GM18951 (cell line): ENCODE measurements around the gene RIBC2.
"Not testable (repeated sequence)": the region's sequence is repeated elsewhere in the genome, so short reads cannot be mapped to it uniquely, and the experiment has no call there.

ENCODE experiments used
- POLR2A ChIP-seq: IDR thresholded peaks from 4 replicates; pipeline ENCODE4 v1.6.1; 2011; ENCODE audit warnings: mild to moderate bottlenecking; ENCODE audit not compliant: insufficient read length, insufficient read depth; ENCODE audit errors: extremely low read depth
- in situ Hi-C: fragments of 300-500 bp; cut with MboI; formaldehyde crosslinking; loops from one replicate; pipeline ENCODE4 v1.12.0; 2022; ENCODE audit warnings: low sequenced_read_pairs, mixed read lengths, inconsistent platforms; ENCODE audit not compliant: unreplicated experiment

The RIBC2 gene

DNA sequence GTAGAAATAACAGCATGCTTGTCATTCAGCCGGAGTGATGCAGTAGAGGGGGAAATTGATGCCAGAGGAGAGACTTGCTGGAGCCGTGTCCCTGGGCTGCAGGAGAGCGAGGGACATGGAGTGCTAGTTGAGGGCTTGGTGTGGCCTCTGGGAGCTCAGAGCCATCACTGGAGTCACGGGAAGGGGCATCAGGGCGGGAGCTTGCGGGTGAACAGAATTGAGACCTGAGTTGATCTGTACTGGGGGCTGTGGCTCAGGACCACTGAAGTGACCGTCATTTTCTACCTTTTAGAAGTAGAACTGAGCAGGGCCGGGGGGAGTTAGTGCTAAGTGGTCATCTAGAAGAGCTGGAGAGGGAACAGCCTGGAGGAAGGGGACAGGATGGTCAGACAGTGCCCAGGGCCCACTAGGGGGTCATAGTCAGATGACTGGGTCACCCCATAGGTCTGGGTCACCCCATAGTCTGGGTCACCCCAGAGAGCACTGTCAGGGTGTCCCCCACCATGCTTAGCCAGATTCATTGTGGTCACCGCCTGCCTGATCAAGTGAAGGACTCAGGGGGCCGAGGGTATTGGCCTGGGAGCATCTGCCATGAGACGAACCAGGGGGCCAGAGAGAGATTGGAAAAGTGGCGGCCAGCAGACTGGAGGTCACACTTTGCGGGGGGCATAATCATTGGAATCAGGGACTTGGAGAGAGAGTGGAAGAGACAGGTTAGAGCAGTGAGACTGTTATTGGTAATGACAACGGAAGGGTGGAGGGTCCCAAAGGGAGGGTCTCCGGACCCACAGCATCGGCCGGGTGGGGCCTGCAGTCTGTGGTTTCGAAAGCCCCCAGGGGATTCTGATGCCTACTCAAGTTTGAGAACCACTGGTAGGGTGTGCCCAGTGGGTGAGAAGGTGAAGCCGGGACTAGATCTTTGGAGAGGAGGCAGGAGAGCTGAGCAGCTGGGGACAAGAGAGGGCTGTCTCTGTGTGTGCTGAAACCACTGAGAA lies 15.2 kb downstream of the RIBC2 start:
- in situ Hi-C loops, result no loop called here

DNA sequence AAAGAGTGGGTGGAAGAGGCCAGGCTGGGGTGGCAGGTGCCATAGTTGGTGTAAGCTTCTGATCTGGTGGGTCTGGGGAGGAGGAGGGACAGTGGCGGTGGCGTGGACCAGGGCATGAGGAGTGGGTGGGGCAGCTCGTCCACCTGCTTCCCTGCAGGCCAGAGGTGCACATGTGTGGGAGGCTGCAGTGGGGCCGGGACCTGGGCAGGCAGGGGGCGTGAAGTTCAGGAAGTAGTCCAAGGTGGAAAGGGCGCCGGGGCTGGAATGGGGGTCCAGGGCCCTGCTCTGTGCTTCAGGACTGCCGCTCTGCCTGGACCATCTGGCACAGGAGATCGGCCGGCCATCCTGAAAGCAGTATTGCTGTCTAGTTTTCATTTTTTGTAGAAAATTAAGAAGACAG lies 15.9 kb downstream of the RIBC2 start:
- in situ Hi-C loops, result no loop called here

More for the DNA sequence above, 15.2 kb downstream of the RIBC2 start:
- no peak for TF ChIP-seq POLR2A

DNA sequence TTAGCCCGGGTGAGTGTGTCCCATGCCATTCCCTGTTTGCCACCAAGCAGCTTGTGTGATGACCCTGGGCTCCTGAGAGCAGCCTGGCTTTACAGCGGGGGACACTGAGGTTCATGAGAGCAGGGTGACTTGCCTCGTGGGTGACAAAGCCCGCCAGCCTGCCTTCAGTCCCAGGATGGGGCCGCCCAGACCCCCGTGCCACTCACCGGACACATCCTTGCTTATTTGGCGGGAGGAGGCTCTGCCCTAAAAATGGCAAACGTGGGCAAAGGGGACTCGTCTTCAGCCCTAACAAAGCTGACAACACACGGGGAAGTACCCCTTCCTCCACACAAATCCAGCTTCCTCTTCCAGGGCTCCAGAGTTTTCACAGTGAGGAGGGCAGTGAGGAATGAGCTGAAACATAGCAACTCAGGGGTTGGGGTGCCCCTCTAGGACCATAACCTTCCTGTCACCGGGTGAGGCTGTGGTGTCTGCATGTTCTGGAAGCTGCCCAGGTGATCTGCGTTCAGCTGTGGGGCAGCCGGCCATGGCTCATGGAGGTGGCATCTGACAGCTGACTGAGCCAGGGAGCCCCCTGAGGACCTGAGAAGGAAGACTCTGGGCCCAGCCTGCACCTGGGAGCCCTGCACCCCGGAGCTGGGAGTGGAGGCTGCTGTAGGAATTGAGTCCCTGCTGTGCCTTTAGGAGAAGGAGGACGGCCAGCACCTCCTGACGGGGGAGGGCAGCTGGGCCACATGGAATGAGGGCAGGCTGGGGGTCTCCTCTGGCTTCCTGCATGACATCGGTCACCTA lies 16.7 kb downstream of the RIBC2 start:
- in situ Hi-C loops, result loop anchor here (10.0 kb wide), 1 partner anchor 165 kb away; no protein-coding TSS in a partner anchor
- TF ChIP-seq POLR2A, result no peak

More for the DNA sequence above, 15.9 kb downstream of the RIBC2 start:
- no peak for TF ChIP-seq POLR2A

DNA sequence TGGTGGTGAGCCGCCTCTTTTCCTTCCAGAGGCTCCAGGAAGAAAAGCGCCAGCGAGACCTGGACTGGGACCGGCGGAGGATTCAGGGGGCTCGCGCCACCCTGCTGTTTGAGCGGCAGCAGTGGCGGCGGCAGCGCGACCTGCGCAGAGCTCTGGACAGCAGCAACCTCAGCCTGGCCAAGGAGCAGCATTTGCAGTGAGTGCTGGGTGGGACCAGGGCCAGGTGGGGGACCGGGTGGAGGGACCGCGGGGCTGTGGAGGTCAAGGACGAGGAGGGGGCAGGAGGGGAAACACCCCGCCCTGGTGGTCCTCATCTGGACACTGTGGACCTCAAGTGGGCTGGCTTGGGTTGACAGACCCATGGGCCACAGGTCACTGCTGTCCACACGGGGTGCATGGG lies 17.4 kb downstream of the RIBC2 start:
- TF ChIP-seq POLR2A, result no peak
- in situ Hi-C loops, result loop anchor here (10.0 kb wide), 1 partner anchor 166 kb away; no protein-coding TSS in a partner anchor

DNA sequence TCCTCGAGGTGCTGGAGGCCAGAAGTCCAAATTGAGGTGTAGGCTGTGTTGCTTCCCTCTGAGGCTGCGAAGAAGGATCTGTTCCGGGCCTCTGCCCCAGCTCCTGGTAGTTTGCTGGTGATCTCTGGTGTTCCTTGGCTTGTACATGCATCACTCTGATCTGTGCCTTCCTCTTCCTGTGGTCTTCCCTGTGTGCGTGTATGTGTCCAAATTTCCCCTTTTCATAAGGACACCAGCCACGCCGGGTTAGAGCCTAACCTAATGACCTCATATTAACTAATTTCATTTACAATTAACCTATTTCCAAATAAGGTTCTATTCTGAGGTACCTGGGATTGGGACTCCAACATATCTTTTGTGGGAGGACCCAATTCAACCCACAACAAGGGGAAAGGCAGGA lies 21.5 kb downstream of the RIBC2 start:
- in situ Hi-C loops, result loop anchor here (10.0 kb wide), 1 partner anchor 170 kb away; no protein-coding TSS in a partner anchor

DNA sequence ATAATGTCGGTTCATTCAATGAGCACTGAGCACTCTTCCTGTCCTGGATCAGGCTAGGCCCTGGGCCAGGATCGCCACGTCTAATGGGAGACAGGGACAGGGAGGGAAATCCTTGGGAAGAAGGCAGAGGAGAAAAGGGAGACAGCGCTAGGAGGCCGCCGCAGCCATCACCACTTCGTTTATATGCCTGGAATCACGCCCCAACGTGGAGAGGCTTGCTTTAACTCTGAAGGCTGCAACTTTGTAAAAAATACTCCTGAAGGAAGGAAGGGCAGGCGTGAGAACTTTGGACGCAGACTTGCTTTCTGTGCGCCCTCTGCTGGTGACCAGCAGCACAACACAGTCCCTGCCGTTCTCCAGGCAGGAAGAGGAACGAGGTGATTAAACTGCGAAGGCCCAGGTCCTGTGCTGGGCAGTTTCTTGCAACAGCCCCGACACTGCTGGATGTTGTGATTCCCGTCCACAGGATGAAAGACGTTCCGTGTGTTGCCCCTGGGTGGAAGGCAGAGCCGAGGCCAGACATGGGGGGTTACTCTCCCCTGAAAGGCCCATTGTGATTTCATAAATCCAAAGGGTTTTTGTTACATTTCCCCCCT lies 22.1 kb downstream of the RIBC2 start:
- in situ Hi-C loops, result loop anchor here (10.0 kb wide), 1 partner anchor 171 kb away; no protein-coding TSS in a partner anchor
- TF ChIP-seq POLR2A, result no peak

More for the DNA sequence above, 21.5 kb downstream of the RIBC2 start:
- no peak for TF ChIP-seq POLR2A

DNA sequence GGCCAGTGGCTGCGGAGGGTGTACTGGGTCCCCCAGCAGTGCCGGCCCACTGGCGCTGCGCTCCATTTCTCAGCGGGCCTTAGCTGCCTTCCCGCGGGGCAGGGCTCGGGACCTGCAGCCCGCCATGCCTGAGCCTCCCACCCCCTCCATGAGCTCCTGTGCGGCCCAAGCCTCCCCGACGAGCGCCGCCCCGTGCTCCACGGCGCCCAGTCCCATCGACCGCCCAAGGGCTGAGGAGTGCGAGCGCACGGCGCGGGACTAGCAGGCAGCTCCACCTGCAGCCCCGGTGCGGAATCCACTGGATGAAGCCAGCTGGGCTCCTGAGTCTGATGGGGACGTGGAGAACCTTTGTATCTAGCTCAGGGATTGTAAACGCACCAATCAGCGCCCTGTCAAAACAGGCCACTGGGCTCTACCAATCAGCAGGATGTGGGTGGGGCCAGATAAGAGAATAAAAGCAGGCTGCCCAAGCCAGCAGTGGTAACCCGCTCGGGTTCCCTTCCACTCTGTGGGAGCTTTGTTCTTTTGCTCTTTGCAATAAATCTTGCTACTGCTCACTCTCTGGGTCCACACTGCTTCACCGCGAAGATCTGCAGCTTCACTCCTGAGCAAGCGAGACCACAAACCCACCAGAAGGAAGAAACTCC lies 23.5 kb downstream of the RIBC2 start:
- in situ Hi-C loops, result loop anchor here (10.0 kb wide), 1 partner anchor 172 kb away; no protein-coding TSS in a partner anchor

DNA sequence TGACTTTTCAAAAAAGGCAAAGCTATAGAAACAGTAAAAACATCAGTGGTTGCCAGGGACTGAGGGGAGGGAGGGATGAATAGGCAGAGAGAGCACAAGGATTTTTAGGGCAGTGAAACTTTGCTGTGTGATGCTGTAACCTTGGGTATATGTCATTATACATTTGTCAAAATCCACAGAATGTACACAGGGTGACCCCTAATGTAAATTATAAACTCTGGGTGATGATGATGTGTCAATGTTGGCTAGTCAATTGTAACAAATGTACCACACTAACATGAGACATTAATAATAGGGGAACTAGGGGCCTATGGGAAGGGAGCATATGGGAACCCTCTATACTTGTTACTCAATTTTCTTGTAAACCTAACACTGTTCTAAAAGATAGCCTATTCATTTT lies 24.8 kb downstream of the RIBC2 start:
- in situ Hi-C loops, result loop anchor here (10.0 kb wide), 1 partner anchor 174 kb away; no protein-coding TSS in a partner anchor
- TF ChIP-seq POLR2A, result no peak

DNA sequence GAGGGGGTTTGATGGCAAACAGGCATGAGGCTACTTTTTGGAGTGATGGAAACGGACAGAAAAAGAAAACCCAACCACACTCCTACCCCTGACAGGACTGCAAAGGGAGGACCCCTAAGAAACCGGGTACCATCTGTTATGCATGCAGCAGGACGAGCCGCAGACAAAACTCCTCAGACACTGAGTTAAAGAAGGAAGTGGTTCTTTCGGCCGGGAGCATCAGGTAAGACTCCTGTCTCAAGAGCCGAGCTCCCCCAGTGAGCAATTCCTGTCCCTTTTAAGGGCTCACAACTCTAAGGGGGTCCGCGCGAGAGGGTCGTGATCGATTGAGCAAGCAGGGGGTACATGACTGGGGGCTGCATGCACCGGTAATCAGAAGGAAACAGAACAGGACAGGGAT lies 27.2 kb downstream of the RIBC2 start:
- in situ Hi-C loops, result not testable (repeated sequence)

DNA sequence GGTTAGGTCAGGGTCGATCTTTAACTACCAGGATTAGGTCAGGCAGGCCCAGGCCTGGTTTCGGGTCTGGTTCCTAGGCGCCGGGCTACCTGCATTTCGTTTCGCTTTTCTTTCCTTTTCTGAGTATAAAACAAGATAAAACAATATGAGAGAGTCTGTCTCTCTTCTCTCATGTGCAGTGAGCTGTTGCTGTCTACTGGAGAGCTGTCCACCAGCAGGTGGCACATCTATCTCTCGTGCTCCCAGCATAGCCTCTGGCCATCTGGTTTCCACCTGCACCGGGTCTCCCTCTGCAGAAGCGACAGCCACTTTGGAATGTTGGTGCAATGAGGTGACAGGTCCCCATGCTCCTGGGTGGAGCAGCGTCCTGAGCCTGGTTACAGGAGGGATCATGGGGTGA lies 27.6 kb downstream of the RIBC2 start:
- in situ Hi-C loops, result no loop called here
- TF ChIP-seq POLR2A, result no peak

DNA sequence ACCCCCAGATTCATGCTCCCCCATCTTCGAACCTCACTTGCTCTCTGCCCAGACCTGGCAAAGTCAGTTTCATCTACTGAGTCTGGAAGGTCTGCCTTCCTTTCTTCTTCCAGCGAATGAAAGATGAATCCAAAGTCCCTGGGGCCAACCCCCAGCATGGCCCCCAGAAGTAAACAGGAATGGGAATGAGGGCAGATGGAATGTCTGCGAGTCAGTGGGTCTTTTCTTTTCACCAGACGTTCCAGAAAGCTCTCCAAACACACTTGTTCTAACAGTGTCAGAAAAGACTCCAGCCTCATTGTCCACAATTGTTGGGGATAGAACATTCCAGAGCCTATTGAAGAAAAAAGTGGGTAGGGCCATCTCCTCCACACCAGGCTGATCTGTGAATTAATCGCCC lies 28.6 kb downstream of the RIBC2 start:
- in situ Hi-C loops, result no loop called here

DNA sequence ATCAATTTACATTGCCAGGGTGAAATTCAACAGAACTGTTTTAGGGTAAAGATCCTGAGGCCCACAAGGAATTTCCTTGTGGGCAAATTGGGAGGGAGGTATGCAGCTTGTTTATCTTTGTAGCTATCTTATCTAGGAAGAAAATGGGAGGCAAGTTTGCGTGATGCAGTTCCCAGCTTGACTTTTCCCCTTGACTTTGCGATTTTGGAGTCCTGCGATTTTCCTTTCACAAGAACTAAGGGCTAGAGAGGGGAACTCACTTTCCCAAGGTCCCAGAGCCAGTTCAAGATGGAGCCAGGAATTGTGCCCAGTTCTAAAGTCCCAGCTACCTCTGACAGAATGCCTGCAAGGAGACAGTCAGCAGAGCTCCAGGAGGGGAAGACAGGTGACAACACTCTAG lies 30.7 kb downstream of the RIBC2 start:
- TF ChIP-seq POLR2A, result no peak
- in situ Hi-C loops, result no loop called here

More for the DNA sequence above, 28.6 kb downstream of the RIBC2 start:
- no peak for TF ChIP-seq POLR2A

DNA sequence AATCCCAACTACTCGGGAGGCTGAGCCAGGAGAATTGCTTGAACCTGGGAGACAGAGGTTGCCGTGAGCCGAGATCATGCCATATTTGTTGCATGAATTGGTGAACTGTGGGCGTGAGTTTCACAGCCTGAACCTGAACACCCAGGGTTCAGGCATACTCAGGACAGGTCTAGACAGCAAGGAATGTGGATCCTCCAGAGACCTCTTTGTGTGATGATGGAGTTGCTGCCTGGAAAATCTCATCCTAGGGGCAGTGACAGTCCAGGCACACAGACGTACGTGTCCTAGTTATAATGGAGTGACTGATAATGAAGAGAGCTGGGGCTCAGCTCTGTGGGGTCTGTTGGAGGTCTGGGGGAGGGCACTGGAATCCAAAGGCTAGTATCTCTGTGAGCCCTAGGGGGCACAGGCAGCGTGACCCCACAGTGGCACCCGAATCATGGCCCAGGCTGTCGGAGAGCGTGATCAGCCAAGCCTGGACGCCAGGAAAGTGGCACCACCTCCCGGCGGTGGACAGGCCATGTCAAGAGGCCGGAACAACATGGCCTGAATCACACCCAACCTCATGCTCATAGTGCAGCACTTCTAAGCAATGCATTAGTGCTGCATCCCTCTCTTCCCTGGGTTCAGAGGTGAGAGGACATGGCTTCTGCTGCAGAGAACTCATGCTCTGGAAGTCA lies 31.7 kb downstream of the RIBC2 start:
- in situ Hi-C loops, result no loop called here
- no peak for TF ChIP-seq POLR2A
